Tibial nerve (tissue), 4 donors: ENCODE data around the gene PEX11B.

Experiments used
- EP300 ChIP-seq, 2 donors: sonication (generic); formaldehyde crosslinking; IDR thresholded peaks; one replicate each; pipeline ENCODE4 v1.6.1; 2017; ENCODE audit warnings: antibody characterized with exemption in 2 of 2, mild to moderate bottlenecking in 1 of 2
- POLR2A ChIP-seq, 2 donors: fragments of 450-650 bp; IDR thresholded peaks; one replicate each; pipeline ENCODE4 v1.6.1; 2017; ENCODE audit warnings: antibody characterized with exemption in 2 of 2, mild to moderate bottlenecking in 2 of 2, moderate library complexity in 2 of 2
- TF ChIP-seq, protein P1 (sequence below), 5 experiments: fragments of 200-600 bp in 3 of 5; fragments of 450-650 bp in 2 of 5; sonication (generic) in 3 of 5; IDR thresholded peaks; one replicate each; pipeline ENCODE4 v1.5.1; 2016 to 2019; ENCODE audit warnings: antibody characterized with exemption in 5 of 5, mild to moderate bottlenecking in 3 of 5, moderate library complexity in 2 of 5

GRCh38 chr1:145927916-145928643 is 9.6 kb upstream of the PEX11B start:
- TF ChIP-seq, protein P1, sequence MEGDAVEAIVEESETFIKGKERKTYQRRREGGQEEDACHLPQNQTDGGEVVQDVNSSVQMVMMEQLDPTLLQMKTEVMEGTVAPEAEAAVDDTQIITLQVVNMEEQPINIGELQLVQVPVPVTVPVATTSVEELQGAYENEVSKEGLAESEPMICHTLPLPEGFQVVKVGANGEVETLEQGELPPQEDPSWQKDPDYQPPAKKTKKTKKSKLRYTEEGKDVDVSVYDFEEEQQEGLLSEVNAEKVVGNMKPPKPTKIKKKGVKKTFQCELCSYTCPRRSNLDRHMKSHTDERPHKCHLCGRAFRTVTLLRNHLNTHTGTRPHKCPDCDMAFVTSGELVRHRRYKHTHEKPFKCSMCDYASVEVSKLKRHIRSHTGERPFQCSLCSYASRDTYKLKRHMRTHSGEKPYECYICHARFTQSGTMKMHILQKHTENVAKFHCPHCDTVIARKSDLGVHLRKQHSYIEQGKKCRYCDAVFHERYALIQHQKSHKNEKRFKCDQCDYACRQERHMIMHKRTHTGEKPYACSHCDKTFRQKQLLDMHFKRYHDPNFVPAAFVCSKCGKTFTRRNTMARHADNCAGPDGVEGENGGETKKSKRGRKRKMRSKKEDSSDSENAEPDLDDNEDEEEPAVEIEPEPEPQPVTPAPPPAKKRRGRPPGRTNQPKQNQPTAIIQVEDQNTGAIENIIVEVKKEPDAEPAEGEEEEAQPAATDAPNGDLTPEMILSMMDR (IDR thresholded peaks at IDR 0.05), result no peak
- TF ChIP-seq EP300 (IDR thresholded peaks at IDR 0.05), result no peak
- no peak for TF ChIP-seq POLR2A (IDR thresholded peaks at IDR 0.05)
